ENCODE data around the gene HMGXB3.

HMGXB3 gene

GRCh38 chr5:150101023-150101422 is 100.5 kb downstream of the HMGXB3 start:
- DNase-seq, result no peak

Measured in fibroblast of skin of right quadriceps (primary cell).